WI38 (cell line): ENCODE measurements around the gene ACTL10.

Source experiments
- H3K4me3 ChIP-seq: 2 replicates; pipeline ENCODE4 v1.5.1; 2011; ENCODE audit warnings: low read depth, mild to moderate bottlenecking, control low read depth, low read length
- CTCF ChIP-seq: IDR thresholded peaks from 2 replicates; pipeline ENCODE4 v1.5.1; 2012; ENCODE audit warnings: low read depth, mild to moderate bottlenecking, control low read depth, low read length

Gene ACTL10

GRCh38 chr20:33676121-33676520 is 9.4 kb downstream of the ACTL10 start:
- no peak for TF ChIP-seq CTCF
- no peak overlapping the region for H3K4me3 ChIP-seq

- TF ChIP-seq CTCF = no peak
Observed at GRCh38 chr20:33676652-33677645, 10.2 kb downstream of the ACTL10 start.

GRCh38 chr20:33677991-33678702 is 11.4 kb downstream of the ACTL10 start:
- no peak overlapping the region for H3K4me3 ChIP-seq
- TF ChIP-seq CTCF = no peak

More at GRCh38 chr20:33676652-33677645, 10.2 kb downstream of the ACTL10 start:
- H3K4me3 ChIP-seq = no peak overlapping the region

DNA sequence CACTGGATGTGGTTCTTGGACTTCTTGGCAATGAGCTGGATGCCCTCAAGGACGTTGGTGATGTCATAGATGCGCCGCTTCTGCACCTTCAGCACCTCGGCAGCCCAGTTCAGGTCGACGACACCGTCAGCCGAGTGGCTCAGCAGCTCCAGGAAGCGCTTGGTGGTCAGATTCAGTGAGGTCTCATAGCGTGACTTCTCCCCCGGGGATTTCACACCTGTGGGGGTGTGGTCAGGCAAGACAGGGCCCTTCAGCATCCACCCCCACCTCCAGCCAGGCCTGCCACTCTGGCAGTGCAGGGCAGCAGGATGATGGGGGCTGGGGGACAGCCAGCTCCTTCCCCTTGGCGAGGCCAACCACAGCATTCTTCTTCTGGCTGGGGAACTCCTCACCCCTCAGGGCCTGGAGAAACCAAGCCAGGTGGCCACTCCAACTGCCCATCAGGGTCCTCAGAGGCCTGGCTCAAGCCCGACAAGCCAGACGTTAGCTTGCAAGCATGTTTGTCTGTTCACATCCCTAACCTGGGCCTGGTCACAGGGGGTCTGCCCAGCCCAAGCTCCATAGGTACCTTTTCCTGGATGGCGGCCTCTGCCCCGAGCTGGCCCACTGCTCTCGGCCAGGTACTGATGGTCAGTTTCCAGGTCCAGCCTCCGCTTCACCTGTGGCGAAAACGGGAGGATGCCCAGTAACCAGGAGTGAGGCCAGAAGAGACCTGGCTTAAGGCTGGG is 13.2 kb downstream of the ACTL10 start:
- no peak overlapping the region for H3K4me3 ChIP-seq
- no peak for TF ChIP-seq CTCF

DNA sequence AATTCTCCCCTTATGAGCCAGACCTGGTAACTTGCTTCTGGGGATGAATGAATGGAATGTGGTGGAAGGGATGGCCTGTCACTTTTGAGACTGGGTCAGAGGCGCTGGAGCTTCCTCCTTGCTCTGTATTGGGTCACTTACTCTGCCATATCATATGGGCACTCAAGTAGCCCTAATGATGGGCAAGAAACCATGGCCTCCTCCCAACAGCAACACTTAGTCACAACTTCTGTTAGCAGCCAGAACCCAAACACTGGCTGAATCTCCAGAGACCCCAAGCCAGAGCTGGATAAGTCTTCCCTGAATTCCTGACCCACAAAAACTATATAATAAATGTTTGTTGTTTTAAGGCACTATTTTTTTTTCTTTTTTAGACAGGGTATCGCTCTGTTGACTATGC is 13.9 kb downstream of the ACTL10 start:
- no peak for TF ChIP-seq CTCF
- H3K4me3 ChIP-seq = no peak overlapping the region

DNA sequence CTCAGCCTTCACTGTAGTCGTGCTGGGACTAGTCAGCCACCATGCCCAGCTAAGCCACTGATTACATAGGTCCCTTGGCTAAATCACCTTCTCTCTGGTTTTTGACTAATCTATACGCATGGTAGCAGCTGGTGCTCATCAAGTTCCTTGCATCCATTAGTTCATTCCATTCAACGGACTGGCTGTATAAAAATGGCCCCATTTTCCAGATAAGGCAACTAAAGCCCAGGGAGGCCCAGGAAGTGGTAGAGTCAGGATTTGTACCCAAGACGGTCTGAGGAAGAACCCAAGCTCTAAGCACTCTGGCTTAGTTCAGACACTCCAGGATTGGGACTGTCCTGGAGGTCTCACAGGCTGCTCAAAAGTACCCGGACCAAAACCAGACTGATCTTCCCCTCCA is 14.5 kb downstream of the ACTL10 start:
- no peak for TF ChIP-seq CTCF
- no peak overlapping the region for H3K4me3 ChIP-seq
